Gastrocnemius medialis (tissue), 4 donors: ENCODE results near the gene AVP.

Source experiments
- POLR2A ChIP-seq, 2 donors: fragments of 450-650 bp; IDR thresholded peaks; one replicate each; pipeline ENCODE4 v1.6.1; 2017; ENCODE audit warnings: antibody characterized with exemption in 2 of 2, mild to moderate bottlenecking in 2 of 2, moderate library complexity in 2 of 2
- TF ChIP-seq, protein P1 (sequence below), 5 experiments: fragments of 450-650 bp in 3 of 5; fragments of 200-600 bp in 2 of 5; sonication (generic) in 2 of 5; IDR thresholded peaks in 4 of 5; conservative IDR thresholded peaks in 1 of 5; 1 replicate in 4 of 5; 2 replicates in 1 of 5; pipeline ENCODE4 v1.5.1; 2016 to 2019; ENCODE audit warnings: antibody characterized with exemption in 5 of 5, mild to moderate bottlenecking in 3 of 5, moderate library complexity in 3 of 5

DNA sequence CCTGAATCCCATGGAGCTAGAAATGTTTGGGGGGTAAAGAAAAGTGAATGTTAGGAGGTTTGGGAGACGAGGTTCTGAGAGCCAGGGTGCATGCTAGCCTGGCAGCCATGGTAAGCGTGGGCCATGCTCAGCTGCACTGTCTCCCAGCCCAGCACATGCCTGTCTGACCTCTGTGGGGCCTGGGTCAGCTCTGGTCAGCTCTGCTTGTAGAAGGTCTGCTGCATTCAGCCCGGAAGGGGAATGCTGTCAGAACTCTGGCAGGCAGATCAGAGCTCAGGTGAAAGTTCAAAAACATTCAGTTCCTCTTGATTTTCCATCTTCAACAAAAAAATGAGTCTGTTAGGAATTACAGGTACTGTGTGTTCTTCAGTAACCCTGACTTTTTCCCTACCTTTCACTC is 46.9 kb downstream of the AVP start:
- TF ChIP-seq, protein P1, sequence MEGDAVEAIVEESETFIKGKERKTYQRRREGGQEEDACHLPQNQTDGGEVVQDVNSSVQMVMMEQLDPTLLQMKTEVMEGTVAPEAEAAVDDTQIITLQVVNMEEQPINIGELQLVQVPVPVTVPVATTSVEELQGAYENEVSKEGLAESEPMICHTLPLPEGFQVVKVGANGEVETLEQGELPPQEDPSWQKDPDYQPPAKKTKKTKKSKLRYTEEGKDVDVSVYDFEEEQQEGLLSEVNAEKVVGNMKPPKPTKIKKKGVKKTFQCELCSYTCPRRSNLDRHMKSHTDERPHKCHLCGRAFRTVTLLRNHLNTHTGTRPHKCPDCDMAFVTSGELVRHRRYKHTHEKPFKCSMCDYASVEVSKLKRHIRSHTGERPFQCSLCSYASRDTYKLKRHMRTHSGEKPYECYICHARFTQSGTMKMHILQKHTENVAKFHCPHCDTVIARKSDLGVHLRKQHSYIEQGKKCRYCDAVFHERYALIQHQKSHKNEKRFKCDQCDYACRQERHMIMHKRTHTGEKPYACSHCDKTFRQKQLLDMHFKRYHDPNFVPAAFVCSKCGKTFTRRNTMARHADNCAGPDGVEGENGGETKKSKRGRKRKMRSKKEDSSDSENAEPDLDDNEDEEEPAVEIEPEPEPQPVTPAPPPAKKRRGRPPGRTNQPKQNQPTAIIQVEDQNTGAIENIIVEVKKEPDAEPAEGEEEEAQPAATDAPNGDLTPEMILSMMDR (IDR thresholded peaks at IDR 0.05 in 4 of 5, conservative IDR thresholded peaks at IDR 0.05 in 1 of 5): no peak
- no peak for TF ChIP-seq POLR2A (IDR thresholded peaks at IDR 0.05)
